Fibroblast of villous mesenchyme (primary cell): ENCODE measurements around the gene VSIG4. TPM values are rescaled to one million over a fixed set of nuclear protein-coding genes. Genes with fewer than 3 reads are reported as not detected.
"Not testable (repeated sequence)": the region's sequence is repeated elsewhere in the genome, so short reads cannot be mapped to it uniquely, and the experiment has no call there.

ENCODE experiments used
- DNase-seq: peaks from one replicate; pipeline ENCODE4 v3.0.0-alpha.2; 2010; ENCODE audit warnings: low read depth
- H3K4me3 ChIP-seq: 2 replicates; pipeline ENCODE4 v1.5.1; 2011; ENCODE audit warnings: low read depth, mild to moderate bottlenecking, low read length
- total RNA-seq: library from RNA; depleted of rRNA; stranded (reverse); fragments of >200 nt; gene quantifications from 2 replicates; pipeline ENCODE4 v1.2.3, GENCODE V29; 2012
- TF ChIP-seq, protein P1 (sequence below): IDR thresholded peaks from 2 replicates; pipeline ENCODE4 v1.5.1; 2012; ENCODE audit warnings: low read depth, mild to moderate bottlenecking, low read length; ENCODE audit not compliant: insufficient read depth

The VSIG4 gene, protein sequence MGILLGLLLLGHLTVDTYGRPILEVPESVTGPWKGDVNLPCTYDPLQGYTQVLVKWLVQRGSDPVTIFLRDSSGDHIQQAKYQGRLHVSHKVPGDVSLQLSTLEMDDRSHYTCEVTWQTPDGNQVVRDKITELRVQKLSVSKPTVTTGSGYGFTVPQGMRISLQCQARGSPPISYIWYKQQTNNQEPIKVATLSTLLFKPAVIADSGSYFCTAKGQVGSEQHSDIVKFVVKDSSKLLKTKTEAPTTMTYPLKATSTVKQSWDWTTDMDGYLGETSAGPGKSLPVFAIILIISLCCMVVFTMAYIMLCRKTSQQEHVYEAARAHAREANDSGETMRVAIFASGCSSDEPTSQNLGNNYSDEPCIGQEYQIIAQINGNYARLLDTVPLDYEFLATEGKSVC
- not detected in 2 replicates for total RNA-seq

- TF ChIP-seq, protein P1, sequence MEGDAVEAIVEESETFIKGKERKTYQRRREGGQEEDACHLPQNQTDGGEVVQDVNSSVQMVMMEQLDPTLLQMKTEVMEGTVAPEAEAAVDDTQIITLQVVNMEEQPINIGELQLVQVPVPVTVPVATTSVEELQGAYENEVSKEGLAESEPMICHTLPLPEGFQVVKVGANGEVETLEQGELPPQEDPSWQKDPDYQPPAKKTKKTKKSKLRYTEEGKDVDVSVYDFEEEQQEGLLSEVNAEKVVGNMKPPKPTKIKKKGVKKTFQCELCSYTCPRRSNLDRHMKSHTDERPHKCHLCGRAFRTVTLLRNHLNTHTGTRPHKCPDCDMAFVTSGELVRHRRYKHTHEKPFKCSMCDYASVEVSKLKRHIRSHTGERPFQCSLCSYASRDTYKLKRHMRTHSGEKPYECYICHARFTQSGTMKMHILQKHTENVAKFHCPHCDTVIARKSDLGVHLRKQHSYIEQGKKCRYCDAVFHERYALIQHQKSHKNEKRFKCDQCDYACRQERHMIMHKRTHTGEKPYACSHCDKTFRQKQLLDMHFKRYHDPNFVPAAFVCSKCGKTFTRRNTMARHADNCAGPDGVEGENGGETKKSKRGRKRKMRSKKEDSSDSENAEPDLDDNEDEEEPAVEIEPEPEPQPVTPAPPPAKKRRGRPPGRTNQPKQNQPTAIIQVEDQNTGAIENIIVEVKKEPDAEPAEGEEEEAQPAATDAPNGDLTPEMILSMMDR = no peak
- no peak for DNase-seq
- H3K4me3 ChIP-seq = no peak within 1 kb of the TSS
Observed at GRCh38 chrX:66039944-66040343, at the start of gene VSIG4. VSIG4 (minus strand) TSS chrX:66040080; CDS start chrX:66039998, 82 bp downstream.

DNA sequence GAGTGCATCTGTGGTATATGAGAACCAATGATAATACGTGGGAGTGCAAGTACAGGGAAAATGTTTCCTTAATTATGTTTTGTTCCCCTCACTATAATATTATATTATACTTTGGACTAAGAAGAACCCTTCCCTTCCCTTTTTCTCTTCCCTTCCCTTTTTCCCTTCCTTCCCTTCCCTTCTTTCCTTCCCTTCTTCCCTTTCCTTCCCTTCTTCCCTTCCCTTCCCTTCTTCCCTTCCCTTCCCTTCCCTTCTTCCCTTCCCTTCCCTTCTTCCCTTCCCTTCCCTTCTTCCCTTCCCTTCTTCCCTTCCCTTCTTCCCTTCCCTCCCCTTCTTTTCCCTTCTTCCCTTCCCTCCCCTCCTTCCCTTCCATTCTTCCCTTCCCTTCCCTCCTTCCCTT, 36.9 kb upstream of the VSIG4 start:
- TF ChIP-seq, protein P1 = no peak
- DNase-seq = no peak
- H3K4me3 ChIP-seq = no peak overlapping the region

GRCh38 chrX:66074920-66075879, 35.3 kb upstream of the VSIG4 start:
- TF ChIP-seq, protein P1 = no peak
- DNase-seq = no peak
- no peak overlapping the region for H3K4me3 ChIP-seq

GRCh38 chrX:66071126-66071525, 31.2 kb upstream of the VSIG4 start:
- no peak for DNase-seq
- H3K4me3 ChIP-seq = no peak overlapping the region
- TF ChIP-seq, protein P1 = no peak

- DNase-seq = no peak
- TF ChIP-seq, protein P1 = no peak
Observed at GRCh38 chrX:66064261-66064660, 24.4 kb upstream of the VSIG4 start.

GRCh38 chrX:66057019-66057418, 17.1 kb upstream of the VSIG4 start:
- not testable (repeated sequence) for H3K4me3 ChIP-seq, DNase-seq

More at GRCh38 chrX:66064261-66064660, 24.4 kb upstream of the VSIG4 start:
- no peak overlapping the region for H3K4me3 ChIP-seq

DNA sequence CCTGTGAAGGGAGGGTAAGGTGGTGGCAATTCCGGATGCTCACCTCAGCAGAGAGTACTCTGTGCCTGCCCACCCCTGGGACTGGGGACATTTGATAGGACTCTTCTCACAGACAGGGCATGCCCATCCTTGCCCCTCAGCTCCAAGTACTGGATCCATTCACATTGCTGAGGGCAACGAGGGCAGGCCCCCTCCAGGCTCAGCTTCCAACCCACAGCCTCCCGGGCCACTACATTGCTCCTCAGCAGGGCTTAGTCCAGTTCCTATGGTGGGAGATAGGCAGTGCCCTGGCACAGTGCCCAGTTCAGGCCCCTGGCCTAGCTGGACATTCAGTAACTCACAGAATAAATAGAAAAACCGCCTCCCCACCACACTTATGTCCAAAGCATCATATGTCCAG, 15.1 kb upstream of the VSIG4 start:
- H3K4me3 ChIP-seq = no peak overlapping the region
- no peak for DNase-seq
- TF ChIP-seq, protein P1 = no peak
